Nephron progenitor cell (in vitro differentiated cells): ENCODE data around the gene ZMIZ1.

Experiments
- DNase-seq: peaks from one replicate; pipeline ENCODE4 v3.0.0; 2021
- H3K27ac Mint-ChIP-seq: 2 replicates; pipeline ENCODE4 v1.8.0; 2021; ENCODE audit warnings: mild to moderate bottlenecking, moderate library complexity, mixed read lengths
- H3K27me3 Mint-ChIP-seq: 2 replicates; pipeline ENCODE4 v1.8.0; 2021; ENCODE audit warnings: mild to moderate bottlenecking, low read depth, mixed read lengths; ENCODE audit not compliant: poor library complexity
- H3K36me3 Mint-ChIP-seq: 2 replicates; pipeline ENCODE4 v1.8.0; 2021; ENCODE audit warnings: low read depth, mixed read lengths
- H3K4me1 Mint-ChIP-seq: 2 replicates; pipeline ENCODE4 v1.8.0; 2021; ENCODE audit warnings: mixed read lengths
- H3K4me3 Mint-ChIP-seq: 2 replicates; pipeline ENCODE4 v1.8.0; 2021; ENCODE audit warnings: mild to moderate bottlenecking, moderate library complexity, mixed read lengths
- H3K9me3 Mint-ChIP-seq: 2 replicates; pipeline ENCODE4 v1.8.0; 2021; ENCODE audit warnings: mild to moderate bottlenecking, moderate library complexity, mixed read lengths
- CTCF ChIP-seq: fragments of 200-600 bp; sonication (generic); IDR thresholded peaks from 2 replicates; pipeline ENCODE4 v1.5.0; 2021; ENCODE audit warnings: antibody characterized with exemption

ZMIZ1 gene

DNA sequence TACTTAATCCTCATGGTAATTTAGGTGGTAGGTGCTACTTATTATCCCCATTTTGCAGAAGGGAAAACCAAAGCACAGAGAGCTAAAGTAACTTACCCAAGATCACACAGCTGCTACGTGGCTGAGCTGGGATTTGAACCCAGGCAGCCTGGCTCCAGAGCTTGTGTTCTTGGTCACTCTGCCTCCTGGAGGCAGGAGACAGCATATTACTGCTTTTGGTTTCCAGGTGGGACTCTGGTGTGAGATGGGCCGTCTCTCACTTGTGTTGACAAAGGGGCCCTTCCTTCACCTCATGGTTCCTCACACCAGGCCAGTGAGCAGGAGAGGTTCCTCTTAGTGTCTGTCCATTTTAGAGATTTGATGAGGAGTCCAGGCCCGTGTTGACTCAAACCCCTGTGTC, 198.7 kb downstream of the ZMIZ1 start:
- peaks cover 82% of the 10 kb centered on the region for H3K4me1 Mint-ChIP-seq
- H3K4me3 Mint-ChIP-seq: no peak overlapping the region
- no peaks in the 10 kb centered on the region for H3K9me3 Mint-ChIP-seq
- H3K27ac Mint-ChIP-seq: no peak overlapping the region
- no peak for TF ChIP-seq CTCF
- H3K27me3 Mint-ChIP-seq: no peaks in the 10 kb centered on the region
- peaks cover 9% of the 10 kb centered on the region for H3K36me3 Mint-ChIP-seq
- DNase-seq: no peak

GRCh38 chr10:79268161-79268601, 199.4 kb downstream of the ZMIZ1 start:
- Mint-ChIP-seq H3K27ac (no peak overlapping the region), H3K4me1 (peaks cover 80% of the 10 kb centered on the region)

DNA sequence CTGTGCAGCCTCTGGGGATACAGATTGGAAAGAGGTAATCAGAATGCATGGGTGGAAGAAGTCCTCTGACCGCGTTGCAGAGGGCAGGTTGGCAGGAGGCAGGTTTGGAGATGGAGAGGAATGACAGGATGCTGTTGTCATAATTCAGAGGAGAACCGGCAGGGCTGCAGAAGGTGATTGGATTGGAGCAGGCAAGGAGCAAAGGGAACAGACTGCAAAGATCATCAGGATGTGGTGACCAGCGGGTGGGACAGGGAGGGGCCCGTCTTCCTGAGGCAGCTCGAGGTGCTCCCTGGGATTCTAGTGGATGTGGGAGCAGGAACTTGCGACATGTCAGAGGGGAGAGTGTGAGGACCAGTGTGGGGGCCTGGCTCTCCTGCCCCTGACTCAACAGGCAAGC, 200.0 kb downstream of the ZMIZ1 start:
- peaks cover 11% of the 10 kb centered on the region for H3K36me3 Mint-ChIP-seq
- peak overlapping the region; percentile 70 for H3K27ac Mint-ChIP-seq
- TF ChIP-seq CTCF: no peak
- no peaks in the 10 kb centered on the region for H3K9me3 Mint-ChIP-seq
- no peak overlapping the region for H3K4me3 Mint-ChIP-seq
- H3K27me3 Mint-ChIP-seq: no peaks in the 10 kb centered on the region
- DNase-seq: no peak
- peaks cover 80% of the 10 kb centered on the region for H3K4me1 Mint-ChIP-seq

More at GRCh38 chr10:79268161-79268601, 199.4 kb downstream of the ZMIZ1 start:
- Mint-ChIP-seq H3K9me3 (no peaks in the 10 kb centered on the region), H3K4me3 (no peak overlapping the region), H3K36me3 (peaks cover 11% of the 10 kb centered on the region), H3K27me3 (no peaks in the 10 kb centered on the region)
- TF ChIP-seq CTCF: no peak
- DNase-seq: no peak

- DNase-seq: no peak
- TF ChIP-seq CTCF: no peak
- H3K4me1 Mint-ChIP-seq: peaks cover 80% of the 10 kb centered on the region
- H3K27ac Mint-ChIP-seq: peak overlapping the region; percentile 92
- H3K27me3 Mint-ChIP-seq: no peaks in the 10 kb centered on the region
- no peak overlapping the region for H3K4me3 Mint-ChIP-seq
- peaks cover 11% of the 10 kb centered on the region for H3K36me3 Mint-ChIP-seq
- no peaks in the 10 kb centered on the region for H3K9me3 Mint-ChIP-seq
Measured at GRCh38 chr10:79269443-79269842, 200.7 kb downstream of the ZMIZ1 start.

- no peak for DNase-seq
- Mint-ChIP-seq H3K36me3 (peaks cover 11% of the 10 kb centered on the region), H3K4me3 (no peak overlapping the region), H3K27ac (peak overlapping the region; percentile 92), H3K4me1 (peaks cover 76% of the 10 kb centered on the region), H3K9me3 (no peaks in the 10 kb centered on the region), H3K27me3 (no peaks in the 10 kb centered on the region)
- TF ChIP-seq CTCF: no peak
Measured at GRCh38 chr10:79269969-79270368, 201.2 kb downstream of the ZMIZ1 start.

GRCh38 chr10:79270466-79271246, 201.9 kb downstream of the ZMIZ1 start:
- TF ChIP-seq CTCF: no peak
- peaks cover 11% of the 10 kb centered on the region for H3K36me3 Mint-ChIP-seq
- no peak for DNase-seq
- no peaks in the 10 kb centered on the region for H3K9me3 Mint-ChIP-seq
- no peaks in the 10 kb centered on the region for H3K27me3 Mint-ChIP-seq
- peaks cover 69% of the 10 kb centered on the region for H3K4me1 Mint-ChIP-seq
- peak overlapping the region; percentile 92 for H3K27ac Mint-ChIP-seq
- H3K4me3 Mint-ChIP-seq: no peak overlapping the region
